Omental fat pad (tissue), 4 donors: ENCODE data around the gene SPEM1. TPM values are rescaled to one million over a fixed set of nuclear protein-coding genes. Genes with fewer than 3 reads are reported as not detected.

ENCODE experiments used
- ATAC-seq: fragments of 150-250 bp; one replicate; pipeline ENCODE4 v1.9.1; 2016; ENCODE audit warnings: mild to moderate bottlenecking, moderate library complexity; ENCODE audit not compliant: low FRiP score
- DNase-seq: peaks from one replicate; pipeline ENCODE4 v3.0.0-alpha.2; 2019; ENCODE audit warnings: low spot score
- CTCF ChIP-seq, 3 donors: fragments of 450-650 bp; IDR thresholded peaks; one replicate each; pipeline ENCODE4 v1.5.1; 2016 to 2017; ENCODE audit warnings: antibody characterized with exemption in 3 of 3, mild to moderate bottlenecking in 3 of 3, moderate library complexity in 2 of 3
- total RNA-seq, 4 donors: library from RNA; depleted of rRNA; stranded (reverse); fragments of >200 nt; gene quantifications; one replicate each; pipeline ENCODE4 v1.1.0, GENCODE V29; 2016

The SPEM1 gene
- total RNA-seq, 4 donors from 2014 or later, result not detected

GRCh38 chr17:7411427-7411750 lies 8.7 kb upstream of the SPEM1 start:
- no peak for ATAC-seq
- no peak for TF ChIP-seq CTCF (IDR thresholded peaks at IDR 0.05)
- DNase-seq, result no peak

- DNase-seq, result no peak
- TF ChIP-seq CTCF (IDR thresholded peaks at IDR 0.05), result no peak
- peak; percentile 41 for ATAC-seq
These were observed 6.7 kb upstream of the SPEM1 start for GRCh38 chr17:7413346-7413985.

- DNase-seq, result no peak
- no peak for ATAC-seq
- TF ChIP-seq CTCF (IDR thresholded peaks at IDR 0.05), result no peak
These were observed 5.3 kb upstream of the SPEM1 start for GRCh38 chr17:7414837-7415236.

GRCh38 chr17:7415784-7416183 lies 4.3 kb upstream of the SPEM1 start:
- ATAC-seq (no peak), DNase-seq (no peak)
- no peak for TF ChIP-seq CTCF (IDR thresholded peaks at IDR 0.05)

- ATAC-seq (no peak), DNase-seq (no peak)
- no peak for TF ChIP-seq CTCF (IDR thresholded peaks at IDR 0.05)
These were observed 3.8 kb upstream of the SPEM1 start for GRCh38 chr17:7416323-7416722.

GRCh38 chr17:7417056-7417655 lies 3.0 kb upstream of the SPEM1 start:
- no peak for ATAC-seq

More at GRCh38 chr17:7417056-7417655, 3.0 kb upstream of the SPEM1 start:
- no peak for DNase-seq
- TF ChIP-seq CTCF (IDR thresholded peaks at IDR 0.05), result no peak
